ENCODE measurements around the gene ARIH1. TPM values are rescaled to one million over a fixed set of nuclear protein-coding genes. Genes with fewer than 3 reads are reported as not detected.
"Not testable (repeated sequence)": the region's sequence is repeated elsewhere in the genome, so short reads cannot be mapped to it uniquely, and the experiment has no call there.

The ARIH1 gene, protein sequence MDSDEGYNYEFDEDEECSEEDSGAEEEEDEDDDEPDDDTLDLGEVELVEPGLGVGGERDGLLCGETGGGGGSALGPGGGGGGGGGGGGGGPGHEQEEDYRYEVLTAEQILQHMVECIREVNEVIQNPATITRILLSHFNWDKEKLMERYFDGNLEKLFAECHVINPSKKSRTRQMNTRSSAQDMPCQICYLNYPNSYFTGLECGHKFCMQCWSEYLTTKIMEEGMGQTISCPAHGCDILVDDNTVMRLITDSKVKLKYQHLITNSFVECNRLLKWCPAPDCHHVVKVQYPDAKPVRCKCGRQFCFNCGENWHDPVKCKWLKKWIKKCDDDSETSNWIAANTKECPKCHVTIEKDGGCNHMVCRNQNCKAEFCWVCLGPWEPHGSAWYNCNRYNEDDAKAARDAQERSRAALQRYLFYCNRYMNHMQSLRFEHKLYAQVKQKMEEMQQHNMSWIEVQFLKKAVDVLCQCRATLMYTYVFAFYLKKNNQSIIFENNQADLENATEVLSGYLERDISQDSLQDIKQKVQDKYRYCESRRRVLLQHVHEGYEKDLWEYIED
- 106 TPM for total RNA-seq

DNA sequence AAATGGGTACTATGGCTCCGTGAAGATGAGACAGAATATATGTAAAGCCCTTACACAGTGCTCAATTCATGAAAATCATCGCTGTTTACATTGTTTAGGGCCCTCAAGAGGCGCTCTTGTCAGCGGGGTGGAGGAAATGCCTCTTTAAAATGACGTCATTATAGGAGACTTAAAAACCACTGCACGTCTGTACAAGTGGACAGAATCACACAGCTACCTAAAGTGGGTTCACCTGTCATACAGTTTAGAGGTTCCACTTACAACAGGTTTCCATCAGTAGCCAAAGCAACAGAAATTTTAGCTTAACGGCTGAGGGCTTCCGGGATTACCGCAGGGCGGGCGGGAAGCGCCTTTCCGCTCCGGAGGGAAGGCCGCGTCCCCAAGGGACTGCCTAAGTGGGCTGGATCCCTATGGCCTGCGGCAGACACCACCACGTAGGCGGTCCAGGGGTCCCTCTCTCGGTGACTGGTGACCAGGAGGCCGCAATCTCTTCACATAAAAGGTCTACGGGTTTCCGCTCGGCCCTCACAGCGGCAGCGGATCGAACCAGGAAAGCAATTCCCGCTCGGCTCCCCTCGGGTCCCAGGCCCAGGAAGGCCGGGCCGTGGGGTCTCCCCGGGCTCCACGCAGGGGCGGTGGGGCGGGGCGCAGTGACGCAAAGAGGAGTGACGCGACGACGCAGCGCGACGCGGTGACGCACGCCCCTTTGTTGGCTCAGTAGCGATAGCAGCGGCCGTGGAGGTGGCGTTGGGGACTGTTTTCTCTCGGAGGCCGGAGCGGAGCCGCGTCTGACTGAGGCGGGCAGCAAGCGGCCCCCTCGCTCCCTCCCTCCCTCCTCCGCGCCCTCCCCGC is at the start of gene ARIH1:
ARIH1 (plus strand) TSS at position 717 of the 852 bp plus-strand sequence. CDS start 310 bp downstream, outside the sequence.
- no peaks in the 10 kb centered on the region for H3K27me3 ChIP-seq (ENCODE audit: insufficient read depth, low read length)
- H3K9me3 ChIP-seq (ENCODE audit: low read depth, low read length) = no peaks in the 10 kb centered on the region
- H3K4me3 ChIP-seq (ENCODE audit: low read length) = peak within 1 kb of the TSS; percentile 82
- peaks cover 39% of the 10 kb centered on the region for H3K4me1 ChIP-seq (ENCODE audit: insufficient read depth, low read length)

DNA sequence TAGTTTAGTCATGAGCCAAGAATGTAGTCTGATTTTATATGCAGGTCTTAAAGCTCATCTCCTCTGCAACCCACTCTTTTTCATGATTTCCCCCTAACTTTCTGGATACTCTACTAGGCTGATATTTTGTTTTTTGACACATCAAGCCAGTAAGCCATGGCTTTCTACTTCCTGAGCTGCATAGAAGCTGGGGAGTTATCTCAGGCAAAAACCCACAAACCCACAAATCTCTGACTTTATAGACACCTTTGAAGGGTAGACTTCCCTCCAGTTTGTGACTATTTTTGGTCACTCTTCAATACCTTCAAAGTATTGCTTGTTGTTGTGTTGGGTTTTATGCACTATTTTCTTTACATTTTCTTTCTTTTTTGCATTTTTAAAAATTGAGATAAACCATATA is 47.4 kb upstream of the ARIH1 start:
- Histone ChIP-seq H3K4me1 (ENCODE audit: insufficient read depth, low read length) (no peaks in the 10 kb centered on the region), H3K9me3 (ENCODE audit: low read depth, low read length) (peaks cover 15% of the 10 kb centered on the region), H3K27me3 (ENCODE audit: insufficient read depth, low read length) (no peaks in the 10 kb centered on the region), H3K4me3 (ENCODE audit: low read length) (no peak overlapping the region)

DNA sequence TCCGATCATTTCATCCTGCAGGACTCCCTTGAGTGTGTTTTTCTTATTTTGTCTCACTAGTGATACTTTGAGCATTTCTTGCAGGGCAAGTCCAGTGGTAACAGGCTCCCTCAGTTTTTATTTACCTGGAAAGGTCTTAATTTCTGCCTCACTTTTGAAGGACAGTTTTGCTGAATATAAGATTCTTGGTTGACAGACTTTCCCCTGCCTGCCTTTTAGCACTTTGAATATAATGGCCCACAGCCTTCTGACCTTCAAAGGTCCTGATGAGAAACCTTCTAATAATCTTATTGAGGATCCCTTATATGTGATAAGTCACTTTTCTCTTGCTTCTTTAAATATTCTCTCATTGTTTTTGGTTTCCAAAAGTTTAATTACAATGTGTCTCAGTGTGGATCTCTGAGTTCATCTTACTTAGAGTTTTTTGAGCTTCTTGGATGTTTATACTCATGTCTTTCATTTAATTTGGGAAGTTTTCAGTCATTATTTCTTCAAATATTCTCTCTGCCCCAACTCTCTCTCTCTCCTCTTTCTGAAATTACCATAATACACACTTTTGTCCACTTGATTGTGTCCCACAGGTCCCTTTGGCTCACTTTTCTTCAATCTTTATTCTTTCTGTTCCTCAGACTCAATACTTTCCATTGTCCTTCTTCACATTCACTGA is 36.3 kb upstream of the ARIH1 start:
- Histone ChIP-seq H3K27me3 (ENCODE audit: insufficient read depth, low read length) (peaks cover 19% of the 10 kb centered on the region), H3K9me3 (ENCODE audit: low read depth, low read length) (peaks cover 11% of the 10 kb centered on the region), H3K4me1 (ENCODE audit: insufficient read depth, low read length) (no peaks in the 10 kb centered on the region), H3K4me3 (ENCODE audit: low read length) (no peak overlapping the region)

DNA sequence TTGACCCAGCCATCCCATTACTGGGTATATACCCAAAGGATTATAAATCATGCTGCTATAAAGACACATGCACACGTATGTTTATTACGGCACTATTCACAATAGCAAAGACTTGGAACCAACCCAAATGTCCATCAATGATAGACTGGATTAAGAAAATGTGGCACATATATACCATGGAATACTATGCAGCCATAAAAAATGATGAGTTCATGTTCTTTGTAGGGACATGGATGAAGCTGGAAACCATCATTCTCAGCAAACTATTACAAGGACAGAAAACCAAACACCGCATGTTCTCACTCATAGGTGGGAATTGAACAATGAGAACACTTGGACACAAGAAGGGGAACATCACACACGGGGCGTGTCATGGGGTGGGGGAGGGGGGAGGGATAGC is 31.3 kb upstream of the ARIH1 start:
- H3K4me1 ChIP-seq (ENCODE audit: insufficient read depth, low read length); H3K27me3 ChIP-seq (ENCODE audit: insufficient read depth, low read length); H3K9me3 ChIP-seq (ENCODE audit: low read depth, low read length); H3K4me3 ChIP-seq (ENCODE audit: low read length): not testable (repeated sequence)

DNA sequence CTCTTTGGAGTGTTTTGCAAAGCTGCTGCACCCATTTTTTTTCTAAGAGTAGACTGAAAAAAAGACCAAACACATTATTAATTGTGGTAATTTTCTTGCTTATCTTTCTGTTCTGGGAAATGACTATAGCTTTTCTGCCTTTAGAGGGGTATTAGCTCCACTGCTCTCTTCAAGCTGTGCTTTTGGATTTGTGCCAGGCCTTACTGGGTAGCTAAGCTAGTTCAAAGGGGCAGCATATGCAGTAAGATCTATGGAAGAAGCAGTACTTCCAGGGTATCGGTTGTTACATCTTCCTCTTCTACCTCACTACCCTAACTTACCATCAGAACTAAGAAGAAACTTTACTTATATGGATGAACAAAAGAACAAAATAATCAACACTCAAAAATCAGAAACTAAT is 28.7 kb upstream of the ARIH1 start:
- no peak overlapping the region for H3K4me3 ChIP-seq (ENCODE audit: low read length)
- no peaks in the 10 kb centered on the region for H3K9me3 ChIP-seq (ENCODE audit: low read depth, low read length)
- H3K27me3 ChIP-seq (ENCODE audit: insufficient read depth, low read length) = peaks cover 6% of the 10 kb centered on the region
- H3K4me1 ChIP-seq (ENCODE audit: insufficient read depth, low read length) = no peaks in the 10 kb centered on the region

DNA sequence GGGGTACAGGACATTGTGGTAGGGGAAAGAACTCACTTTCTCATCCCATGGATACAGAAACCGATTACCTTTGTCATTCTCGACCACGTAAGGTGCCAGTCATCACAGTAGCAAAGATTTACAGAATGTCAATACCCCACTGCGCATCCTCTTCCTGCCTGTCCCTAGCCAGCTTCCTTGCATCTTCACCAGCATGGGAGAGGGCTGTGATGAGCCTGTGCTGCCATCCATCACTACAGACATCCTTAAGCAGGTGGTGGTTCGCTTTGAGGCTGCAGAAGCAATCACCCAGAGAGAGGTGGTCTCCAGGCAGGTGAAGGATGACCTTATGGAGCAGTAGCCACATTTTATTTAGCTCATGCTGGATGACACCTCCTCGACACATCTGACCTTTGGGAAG is 23.3 kb upstream of the ARIH1 start:
- Histone ChIP-seq H3K27me3 (ENCODE audit: insufficient read depth, low read length) (peaks cover 6% of the 10 kb centered on the region), H3K4me3 (ENCODE audit: low read length) (no peak overlapping the region), H3K9me3 (ENCODE audit: low read depth, low read length) (no peaks in the 10 kb centered on the region), H3K4me1 (ENCODE audit: insufficient read depth, low read length) (no peaks in the 10 kb centered on the region)

DNA sequence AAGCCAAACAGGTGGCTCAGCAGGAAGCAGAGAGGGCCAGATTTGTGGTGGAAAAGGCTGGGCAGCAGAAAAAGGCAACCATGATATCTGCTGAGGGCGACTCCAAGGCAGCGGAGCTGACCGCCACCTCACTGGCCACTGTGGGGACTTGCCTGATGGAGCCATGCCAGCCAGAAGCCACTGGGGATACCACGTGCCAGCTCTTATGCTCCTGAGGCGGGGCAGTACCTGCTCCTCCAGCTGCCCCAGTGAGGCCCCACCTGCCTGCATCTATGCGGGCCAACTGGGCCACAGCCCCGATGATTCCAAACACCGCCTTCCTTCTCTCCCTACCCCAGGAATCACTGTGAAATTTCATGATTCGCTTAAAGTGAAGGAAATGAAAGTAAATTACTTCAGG is 22.9 kb upstream of the ARIH1 start:
- Histone ChIP-seq H3K27me3 (ENCODE audit: insufficient read depth, low read length) (peaks cover 6% of the 10 kb centered on the region), H3K4me3 (ENCODE audit: low read length) (no peak overlapping the region), H3K9me3 (ENCODE audit: low read depth, low read length) (no peaks in the 10 kb centered on the region), H3K4me1 (ENCODE audit: insufficient read depth, low read length) (no peaks in the 10 kb centered on the region)

DNA sequence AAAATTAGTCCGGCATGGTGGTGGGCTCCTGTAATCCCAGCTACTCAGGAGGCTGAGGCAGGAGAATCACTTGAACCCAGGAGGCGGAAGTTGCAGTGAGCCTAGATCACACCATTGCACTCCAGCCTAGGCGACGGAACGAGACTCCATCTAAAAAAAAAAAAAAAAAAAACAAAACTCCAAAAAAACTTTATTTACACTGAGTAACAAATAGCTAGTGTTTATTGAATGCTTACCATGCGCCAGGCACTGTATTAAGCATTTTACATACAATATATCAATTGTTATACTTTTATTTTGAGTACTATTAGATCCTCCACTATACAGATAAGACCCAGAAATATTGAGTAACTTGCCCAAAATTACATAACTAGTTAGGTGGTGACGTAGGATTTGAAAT is 17.4 kb upstream of the ARIH1 start:
- Histone ChIP-seq H3K27me3 (ENCODE audit: insufficient read depth, low read length) (no peaks in the 10 kb centered on the region), H3K4me3 (ENCODE audit: low read length) (no peak overlapping the region), H3K9me3 (ENCODE audit: low read depth, low read length) (no peaks in the 10 kb centered on the region), H3K4me1 (ENCODE audit: insufficient read depth, low read length) (no peaks in the 10 kb centered on the region)

DNA sequence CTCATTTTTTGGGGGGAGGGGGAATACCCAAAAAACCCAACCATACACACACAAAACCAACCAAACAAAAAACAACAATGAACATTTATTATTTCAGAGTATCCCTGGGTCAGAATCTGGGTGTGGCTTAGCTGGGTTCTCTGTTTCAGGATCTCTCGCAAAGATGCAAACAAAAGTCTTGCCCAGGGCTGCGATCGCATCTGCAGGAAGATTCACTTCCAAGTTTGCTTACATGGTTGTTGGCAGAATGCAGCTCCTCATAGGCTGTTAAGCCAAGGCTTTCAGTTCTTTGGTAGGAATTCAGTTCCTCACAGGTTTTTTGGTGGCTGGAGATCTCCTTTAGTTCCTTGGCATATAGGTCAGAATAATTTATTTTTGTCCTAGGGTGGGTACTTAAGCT is 13.7 kb upstream of the ARIH1 start:
- H3K9me3 ChIP-seq (ENCODE audit: low read depth, low read length) = no peaks in the 10 kb centered on the region
- no peak overlapping the region for H3K4me3 ChIP-seq (ENCODE audit: low read length)
- peaks cover 12% of the 10 kb centered on the region for H3K4me1 ChIP-seq (ENCODE audit: insufficient read depth, low read length)
- H3K27me3 ChIP-seq (ENCODE audit: insufficient read depth, low read length) = no peaks in the 10 kb centered on the region

DNA sequence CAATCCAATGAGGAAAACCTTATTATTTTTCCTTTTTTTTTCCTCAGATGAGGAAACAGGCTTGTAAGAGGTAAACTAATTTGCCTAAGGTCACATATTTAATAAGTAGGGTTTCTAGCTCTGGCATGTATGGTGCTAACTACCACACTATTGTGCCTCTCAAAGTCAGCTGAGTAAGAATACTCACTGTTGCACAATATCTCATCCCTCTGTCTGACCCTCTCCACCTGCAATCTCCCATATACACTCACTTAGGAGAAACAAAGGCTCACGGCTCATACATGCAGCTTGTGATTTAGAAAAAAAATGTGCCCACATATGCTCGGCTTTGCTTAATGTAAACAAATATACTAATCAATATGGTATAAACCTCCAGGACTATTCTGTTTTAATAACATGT is 10.4 kb upstream of the ARIH1 start:
- Histone ChIP-seq H3K4me1 (ENCODE audit: insufficient read depth, low read length) (peaks cover 12% of the 10 kb centered on the region), H3K4me3 (ENCODE audit: low read length) (no peak overlapping the region), H3K9me3 (ENCODE audit: low read depth, low read length) (no peaks in the 10 kb centered on the region), H3K27me3 (ENCODE audit: insufficient read depth, low read length) (no peaks in the 10 kb centered on the region)

DNA sequence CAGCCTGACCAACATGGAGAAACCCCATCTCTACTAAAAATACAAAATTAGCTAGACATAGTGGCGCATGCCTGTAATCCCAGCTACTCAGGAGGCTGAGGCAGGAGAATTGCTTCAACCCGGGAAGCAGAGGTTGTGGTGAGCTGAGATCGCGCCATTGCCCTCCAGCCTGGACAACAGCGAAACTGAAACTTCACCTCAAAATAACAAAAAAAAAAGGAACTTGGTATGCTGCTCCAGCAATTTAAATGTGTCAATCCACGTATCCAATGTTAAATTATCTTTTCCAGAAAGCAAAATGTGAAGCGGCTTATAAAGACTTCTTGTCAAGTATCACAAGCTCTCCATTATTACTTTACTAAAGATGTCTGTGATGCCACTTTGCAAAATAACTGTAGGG is 9.9 kb upstream of the ARIH1 start:
- Histone ChIP-seq H3K9me3 (ENCODE audit: low read depth, low read length) (no peaks in the 10 kb centered on the region), H3K4me1 (ENCODE audit: insufficient read depth, low read length) (peaks cover 12% of the 10 kb centered on the region), H3K4me3 (ENCODE audit: low read length) (no peak overlapping the region), H3K27me3 (ENCODE audit: insufficient read depth, low read length) (no peaks in the 10 kb centered on the region)

DNA sequence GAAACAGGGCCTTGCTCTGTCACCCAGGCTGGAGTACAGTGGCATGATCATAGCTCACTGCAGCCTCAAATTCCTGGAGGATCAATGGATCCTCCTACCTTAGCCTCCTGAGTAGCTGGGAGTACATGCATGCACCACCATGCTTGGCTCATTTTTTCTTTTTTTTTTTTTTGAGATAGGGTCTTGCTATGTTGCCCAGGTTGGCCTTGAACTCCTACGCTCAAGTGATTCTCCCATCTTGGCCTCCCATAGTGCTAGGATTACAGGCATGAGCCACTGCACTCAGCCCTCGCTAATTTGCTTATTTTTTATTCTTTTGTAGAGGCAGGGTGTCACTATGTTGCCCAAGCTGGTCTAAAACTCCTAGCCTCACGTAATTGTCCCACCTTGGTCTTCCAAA is 6.0 kb upstream of the ARIH1 start:
- H3K4me1 ChIP-seq (ENCODE audit: insufficient read depth, low read length) = peaks cover 9% of the 10 kb centered on the region
- no peak overlapping the region for H3K4me3 ChIP-seq (ENCODE audit: low read length)
- no peaks in the 10 kb centered on the region for H3K9me3 ChIP-seq (ENCODE audit: low read depth, low read length)

DNA sequence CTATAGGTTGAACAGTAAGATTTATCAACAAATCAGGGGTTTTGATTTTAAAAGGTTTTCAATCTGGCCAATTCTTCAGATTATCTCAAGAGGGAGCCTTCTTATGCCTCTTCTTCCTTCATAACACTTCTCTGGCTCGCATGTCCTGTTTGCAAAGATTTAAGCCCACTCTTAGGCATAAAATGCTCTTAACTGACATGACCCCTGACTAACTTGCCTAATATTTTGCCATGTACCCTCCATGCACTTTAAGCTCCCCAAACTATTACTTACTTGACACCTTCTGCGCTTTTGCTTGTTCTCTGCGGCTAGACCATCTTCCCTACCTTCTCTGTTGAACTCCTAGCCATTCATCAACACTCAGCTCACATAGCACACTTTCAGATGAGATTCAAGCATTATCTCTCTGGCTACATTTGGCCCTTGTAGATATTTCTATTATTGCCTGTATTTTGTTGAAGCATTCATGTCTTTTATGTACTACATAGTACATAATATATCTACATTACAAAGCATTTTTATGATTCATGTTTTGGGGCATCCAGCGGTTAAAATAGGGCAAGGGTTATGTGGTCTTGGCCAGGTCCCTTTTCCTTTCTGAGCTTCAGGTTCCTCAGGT is 1.0 kb upstream of the ARIH1 start:
- H3K4me3 ChIP-seq (ENCODE audit: low read length) = peak overlapping the region; percentile 82
- peaks cover 31% of the 10 kb centered on the region for H3K4me1 ChIP-seq (ENCODE audit: insufficient read depth, low read length)
- H3K9me3 ChIP-seq (ENCODE audit: low read depth, low read length) = no peaks in the 10 kb centered on the region
- H3K27me3 ChIP-seq (ENCODE audit: insufficient read depth, low read length) = no peaks in the 10 kb centered on the region

More for the DNA sequence above, 6.0 kb upstream of the ARIH1 start:
- H3K27me3 ChIP-seq (ENCODE audit: insufficient read depth, low read length) = no peaks in the 10 kb centered on the region

DNA sequence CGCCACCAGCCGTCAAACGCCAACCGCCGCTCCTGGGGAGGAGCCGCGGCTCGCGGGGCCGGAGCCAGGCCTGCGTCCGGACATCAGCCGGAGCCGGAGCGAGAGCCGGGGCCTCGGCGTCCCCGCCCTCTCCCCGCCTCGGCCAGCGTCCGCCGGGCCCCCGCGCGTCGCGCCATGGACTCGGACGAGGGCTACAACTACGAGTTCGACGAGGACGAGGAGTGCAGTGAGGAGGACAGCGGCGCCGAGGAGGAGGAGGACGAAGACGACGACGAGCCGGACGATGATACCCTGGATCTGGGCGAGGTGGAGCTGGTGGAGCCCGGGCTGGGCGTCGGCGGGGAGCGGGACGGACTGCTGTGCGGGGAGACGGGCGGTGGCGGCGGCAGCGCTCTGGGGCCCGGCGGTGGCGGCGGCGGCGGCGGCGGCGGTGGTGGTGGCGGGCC is 359 bp downstream of the ARIH1 start:
- Histone ChIP-seq H3K4me3 (ENCODE audit: low read length) (peak overlapping the region; percentile 82), H3K9me3 (ENCODE audit: low read depth, low read length) (no peaks in the 10 kb centered on the region), H3K4me1 (ENCODE audit: insufficient read depth, low read length) (peaks cover 44% of the 10 kb centered on the region), H3K27me3 (ENCODE audit: insufficient read depth, low read length) (no peaks in the 10 kb centered on the region)

All from mononuclear cell (primary cell).